ENCODE measurements around the gene TIGD6.
"Not testable (repeated sequence)": the region's sequence is repeated elsewhere in the genome, so short reads cannot be mapped to it uniquely, and the experiment has no call there.

The TIGD6 gene

GRCh38 chr5:150000256-150000989 lies at the start of gene TIGD6, which contains the start of gene HMGXB3:
Gene TIGD6 (minus strand): TSS chr5:150000654. CDS start chr5:149996348, 4,306 bp downstream.
Gene HMGXB3 (plus strand): TSS chr5:150000739. CDS start chr5:150004853, 4,114 bp downstream.
- DNase-seq: peak; percentile 89

- peak; percentile 47 for DNase-seq
These were observed 45.6 kb upstream of the TIGD6 start for GRCh38 chr5:150046031-150046430.

GRCh38 chr5:150045549-150045948 lies 45.1 kb upstream of the TIGD6 start:
- no peak for DNase-seq

- no peak for DNase-seq
These were observed 44.3 kb upstream of the TIGD6 start for GRCh38 chr5:150044712-150045111.

- no peak for DNase-seq
These were observed 43.9 kb upstream of the TIGD6 start for GRCh38 chr5:150044329-150044681.

- no peak for DNase-seq
These were observed 43.3 kb upstream of the TIGD6 start for GRCh38 chr5:150043657-150044328.

- DNase-seq: no peak
These were observed 42.0 kb upstream of the TIGD6 start for GRCh38 chr5:150042459-150042858.

- DNase-seq: no peak
These were observed 38.1 kb upstream of the TIGD6 start for GRCh38 chr5:150038547-150038946.

- no peak for DNase-seq
These were observed 36.1 kb upstream of the TIGD6 start for GRCh38 chr5:150036513-150036912.

GRCh38 chr5:150035139-150035895 lies 34.9 kb upstream of the TIGD6 start:
- no peak for DNase-seq

- no peak for DNase-seq
These were observed 34.2 kb upstream of the TIGD6 start for GRCh38 chr5:150034662-150035061.

GRCh38 chr5:150033334-150033733 lies 32.9 kb upstream of the TIGD6 start:
- no peak for DNase-seq

- DNase-seq: not testable (repeated sequence)
These were observed 27.6 kb upstream of the TIGD6 start for GRCh38 chr5:150028047-150028446.

- no peak for DNase-seq
These were observed 26.3 kb upstream of the TIGD6 start for GRCh38 chr5:150026682-150027172.

GRCh38 chr5:150024346-150024984 lies 24.0 kb upstream of the TIGD6 start:
- no peak for DNase-seq

- DNase-seq: no peak
These were observed 22.7 kb upstream of the TIGD6 start for GRCh38 chr5:150023136-150023535.

- no peak for DNase-seq
These were observed 22.2 kb upstream of the TIGD6 start for GRCh38 chr5:150022681-150023080.

GRCh38 chr5:150022158-150022531 lies 21.7 kb upstream of the TIGD6 start:
- DNase-seq: no peak

- DNase-seq: no peak
These were observed 21.2 kb upstream of the TIGD6 start for GRCh38 chr5:150021491-150022157.

GRCh38 chr5:150020249-150020648 lies 19.8 kb upstream of the TIGD6 start:
- no peak for DNase-seq

GRCh38 chr5:150017226-150018005 lies 17.0 kb upstream of the TIGD6 start:
- no peak for DNase-seq

GRCh38 chr5:150016537-150016936 lies 16.1 kb upstream of the TIGD6 start:
- DNase-seq: no peak
